ENCODE data around the gene DDX27.

The DDX27 gene

GRCh38 chr20:49199729-49200293 lies 19.4 kb upstream of the DDX27 start:
- Histone ChIP-seq H3K27ac (ENCODE audit: low read depth, low read length) (no peak overlapping the region), H3F3A (ENCODE audit: control insufficient read depth, insufficient read depth) (no peaks in the 10 kb centered on the region), H3K4me1 (ENCODE audit: control insufficient read depth, low read length) (no peaks in the 10 kb centered on the region)

GRCh38 chr20:49203011-49203410 lies 16.2 kb upstream of the DDX27 start:
- no peaks in the 10 kb centered on the region for H3K9me2 ChIP-seq (replicated peaks; ENCODE audit: control insufficient read depth, low read length)
- H3K4me1 ChIP-seq (ENCODE audit: control insufficient read depth, low read length), result no peaks in the 10 kb centered on the region
- no peaks in the 10 kb centered on the region for H3K79me2 ChIP-seq (ENCODE audit: control insufficient read depth, low read length)
- H4K20me1 ChIP-seq (ENCODE audit: control insufficient read depth, insufficient read depth, low read depth, low read length), result no peaks in the 10 kb centered on the region
- no peaks in the 10 kb centered on the region for H3K27me3 ChIP-seq (ENCODE audit: control insufficient read depth, low read length)
- no peak overlapping the region for H3K4me3 ChIP-seq (ENCODE audit: low read length)
- no peak for TF ChIP-seq CTCF (IDR thresholded peaks at IDR 0.05; ENCODE audit: low read depth, low read length, poor library complexity, severe bottlenecking)
- no peak for TF ChIP-seq EZH2phosphoT487 (IDR thresholded peaks at IDR 0.05; ENCODE audit: borderline replicate concordance, low read length)
- H3K27ac ChIP-seq (ENCODE audit: low read depth, low read length), result no peak overlapping the region
- no peaks in the 10 kb centered on the region for H3F3A ChIP-seq (ENCODE audit: control insufficient read depth, insufficient read depth)
- H3K4me2 ChIP-seq (ENCODE audit: low read length), result no peak overlapping the region
- no peaks in the 10 kb centered on the region for H3K36me3 ChIP-seq (ENCODE audit: control insufficient read depth, low read length)
- H3K9me3 ChIP-seq (ENCODE audit: control insufficient read depth, insufficient read depth, low read length), result no peaks in the 10 kb centered on the region

More at GRCh38 chr20:49199729-49200293, 19.4 kb upstream of the DDX27 start:
- no peaks in the 10 kb centered on the region for H4K20me1 ChIP-seq (ENCODE audit: control insufficient read depth, insufficient read depth, low read depth, low read length)
- no peaks in the 10 kb centered on the region for H3K79me2 ChIP-seq (ENCODE audit: control insufficient read depth, low read length)
- no peaks in the 10 kb centered on the region for H3K36me3 ChIP-seq (ENCODE audit: control insufficient read depth, low read length)
- H3K27me3 ChIP-seq (ENCODE audit: control insufficient read depth, low read length), result no peaks in the 10 kb centered on the region
- H3K4me2 ChIP-seq (ENCODE audit: low read length), result no peak overlapping the region
- no peak overlapping the region for H3K4me3 ChIP-seq (ENCODE audit: low read length)
- H3K9me3 ChIP-seq (ENCODE audit: control insufficient read depth, insufficient read depth, low read length), result no peaks in the 10 kb centered on the region
- TF ChIP-seq EZH2phosphoT487 (IDR thresholded peaks at IDR 0.05; ENCODE audit: borderline replicate concordance, low read length) (no peak), CTCF (IDR thresholded peaks at IDR 0.05; ENCODE audit: low read depth, low read length, poor library complexity, severe bottlenecking) (no peak)
- no peaks in the 10 kb centered on the region for H3K9me2 ChIP-seq (replicated peaks; ENCODE audit: control insufficient read depth, low read length)

- Histone ChIP-seq H3F3A (ENCODE audit: control insufficient read depth, insufficient read depth) (no peaks in the 10 kb centered on the region), H3K4me3 (ENCODE audit: low read length) (no peak overlapping the region), H3K4me1 (ENCODE audit: control insufficient read depth, low read length) (no peaks in the 10 kb centered on the region), H3K9me3 (ENCODE audit: control insufficient read depth, insufficient read depth, low read length) (no peaks in the 10 kb centered on the region), H3K4me2 (ENCODE audit: low read length) (no peak overlapping the region), H3K79me2 (ENCODE audit: control insufficient read depth, low read length) (no peaks in the 10 kb centered on the region), H4K20me1 (ENCODE audit: control insufficient read depth, insufficient read depth, low read depth, low read length) (no peaks in the 10 kb centered on the region), H3K27ac (ENCODE audit: low read depth, low read length) (no peak overlapping the region), H3K27me3 (ENCODE audit: control insufficient read depth, low read length) (no peaks in the 10 kb centered on the region), H3K36me3 (ENCODE audit: control insufficient read depth, low read length) (no peaks in the 10 kb centered on the region), H3K9me2 (replicated peaks; ENCODE audit: control insufficient read depth, low read length) (no peaks in the 10 kb centered on the region)
- no peak for TF ChIP-seq EZH2phosphoT487 (IDR thresholded peaks at IDR 0.05; ENCODE audit: borderline replicate concordance, low read length)
- no peak for TF ChIP-seq CTCF (IDR thresholded peaks at IDR 0.05; ENCODE audit: low read depth, low read length, poor library complexity, severe bottlenecking)
These were observed 15.5 kb upstream of the DDX27 start for GRCh38 chr20:49203746-49204145.

Data from DOHH2 (cell line).